Activated CD4-positive, alpha-beta T cell treated with anti-CD3 and anti-CD28 coated beads for 4 hours (primary cell): ENCODE measurements around the gene ZNF649.

Source experiments
- DNase-seq, 2 donors: peaks; one replicate each; pipeline ENCODE4 v3.0.0-alpha.2; 2020

Gene ZNF649

DNA sequence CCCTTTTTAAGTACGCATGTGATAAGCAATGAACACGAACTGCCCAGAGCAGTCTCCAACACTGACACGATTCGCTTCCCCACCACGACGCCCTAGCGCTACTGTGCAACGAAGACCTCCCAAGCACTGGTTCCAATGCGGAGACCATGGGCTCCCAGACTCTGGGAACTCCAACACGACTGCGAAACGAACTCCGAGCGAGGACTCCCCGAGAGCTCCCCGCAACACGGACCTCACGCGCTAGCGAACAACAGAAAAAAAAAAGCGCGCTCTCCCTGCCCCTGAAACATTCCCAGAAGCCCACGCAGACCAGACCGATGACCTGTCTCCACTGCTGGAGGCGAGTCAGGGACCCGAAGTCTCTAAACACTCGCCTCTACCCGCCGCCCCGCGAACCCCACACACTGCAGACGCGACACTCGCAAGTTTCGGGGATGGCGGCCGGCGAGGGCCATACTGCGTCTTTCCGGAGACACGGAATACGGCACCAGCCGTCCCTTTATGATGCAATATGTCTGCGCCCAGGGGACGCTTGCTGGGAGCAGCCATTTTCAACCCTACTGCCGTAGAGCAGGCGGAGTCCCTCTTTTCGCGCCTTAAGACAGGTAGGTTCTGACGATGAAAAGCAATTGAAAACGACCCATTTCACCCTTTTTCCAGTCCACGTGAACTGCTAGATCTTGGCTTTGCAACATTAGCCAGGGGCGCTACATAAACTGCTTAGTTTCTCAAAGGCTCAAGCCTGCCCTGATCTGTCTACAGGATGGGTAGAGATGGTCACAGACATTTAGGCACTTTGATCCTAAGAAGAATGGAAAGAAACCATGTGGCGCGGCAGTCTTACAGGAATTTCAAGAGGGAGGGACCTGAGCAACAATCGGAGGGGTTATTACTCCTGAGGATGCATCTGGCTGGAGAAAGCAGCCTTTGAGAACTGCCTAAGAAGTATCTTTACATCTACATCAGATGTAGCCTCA lies 17.0 kb downstream of the ZNF649 start, which contains the start of gene ZNF577:
Gene ZNF577, minus strand, starts transcription at position 430 of the 977 bp plus-strand sequence. CDS start 7,569 bp downstream, outside the sequence.
- DNase-seq: peak; percentile 48 to 51

DNA sequence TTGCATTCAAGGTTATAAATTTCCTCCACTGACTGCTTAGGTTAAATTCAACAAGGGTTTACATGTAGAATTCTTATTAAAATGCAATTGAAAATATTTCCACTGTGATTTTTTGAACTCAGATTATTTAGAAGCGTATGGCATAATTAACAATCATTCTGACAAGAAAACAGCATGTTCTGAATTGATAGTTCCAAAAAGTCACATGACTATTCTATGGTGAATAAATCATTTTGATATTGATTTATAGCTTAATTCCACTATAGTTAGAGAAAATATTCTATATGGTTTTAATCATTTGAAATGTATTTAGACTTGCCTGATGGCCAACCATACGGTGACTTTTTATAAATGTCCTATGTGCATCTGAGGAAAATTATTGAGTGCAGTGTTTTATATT lies 20.1 kb downstream of the ZNF649 start:
- no peak for DNase-seq

DNA sequence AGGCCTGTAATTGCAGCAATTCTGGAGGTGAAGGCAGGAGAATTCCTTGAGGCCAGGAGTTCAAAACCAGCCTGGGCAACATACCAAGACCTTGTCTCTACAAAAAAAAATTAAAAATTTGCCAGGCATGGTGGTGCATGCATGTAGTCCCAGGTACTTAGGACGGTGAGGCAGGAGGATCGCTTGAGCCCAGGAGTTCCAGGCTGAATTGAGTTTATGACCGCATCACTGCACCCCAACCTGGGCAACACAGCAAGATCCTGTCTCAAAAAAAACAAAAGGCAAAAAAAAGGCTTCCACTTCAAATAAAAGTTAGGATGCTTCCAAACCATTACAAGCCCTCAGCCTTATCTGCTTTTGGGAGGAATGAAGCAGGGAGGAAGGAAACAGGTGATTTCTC lies 22.3 kb downstream of the ZNF649 start:
- DNase-seq: no peak

DNA sequence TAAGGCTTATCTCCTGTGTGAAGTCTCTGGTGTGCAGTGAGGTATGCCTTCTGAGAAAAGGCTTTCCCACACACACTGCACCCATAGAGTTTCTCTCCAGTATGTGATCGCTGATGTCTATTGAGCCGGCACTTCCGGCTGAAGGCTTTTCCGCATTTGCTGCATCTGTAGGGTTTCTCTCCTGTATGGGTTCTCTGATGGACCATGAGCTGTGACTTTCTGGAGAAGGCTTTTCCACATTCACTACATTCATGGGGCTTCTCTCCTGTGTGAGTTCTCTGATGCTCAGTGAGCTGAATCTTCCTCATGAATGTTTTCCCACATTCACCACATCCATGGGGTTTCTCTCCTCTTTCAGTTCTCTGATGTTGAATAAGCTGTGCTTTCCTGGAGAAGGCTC lies 31.7 kb downstream of the ZNF649 start:
- no peak for DNase-seq

DNA sequence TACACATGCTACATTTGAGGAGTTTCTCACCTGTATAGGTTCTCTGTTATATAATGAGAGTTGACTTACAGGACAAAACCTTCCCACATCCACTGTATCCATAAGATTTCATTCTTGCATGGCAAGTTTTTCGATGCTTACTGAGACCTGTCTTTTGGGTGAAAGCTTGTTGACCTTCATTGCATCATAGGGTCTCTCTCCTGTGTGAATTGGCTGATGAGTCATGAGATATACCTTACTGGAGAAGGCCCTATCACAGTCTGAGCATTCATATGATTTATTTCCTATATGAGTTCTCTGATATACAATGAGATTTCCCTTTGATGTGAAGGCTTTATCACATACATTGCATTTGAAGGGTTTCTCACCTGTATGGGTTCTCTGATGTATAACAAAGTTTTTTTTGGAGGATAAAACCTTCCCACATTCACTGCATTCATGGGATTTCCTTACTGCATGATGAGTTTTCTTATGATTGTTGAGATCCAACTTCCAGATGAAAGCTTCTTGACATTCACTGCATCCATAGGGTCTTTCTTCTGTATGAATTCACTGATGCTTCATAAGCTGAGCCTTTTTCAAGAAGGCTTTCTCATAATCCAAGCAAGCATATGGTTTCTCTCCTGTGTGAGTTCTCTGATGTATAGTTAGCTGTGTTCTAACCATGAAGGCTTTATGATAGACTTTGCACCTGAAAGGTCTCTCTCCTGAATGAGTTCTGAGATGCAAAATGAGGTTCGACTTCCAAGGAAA lies 42.8 kb downstream of the ZNF649 start:
- DNase-seq: no peak
